ENCODE results near the gene COPS6. TPM values are rescaled to one million over a fixed set of nuclear protein-coding genes. Genes with fewer than 3 reads are reported as not detected.
"Not testable (repeated sequence)": the region's sequence is repeated elsewhere in the genome, so short reads cannot be mapped to it uniquely, and the experiment has no call there.

The COPS6 gene
- polyA plus RNA-seq, 1 of the 3 experiments (the other 2 are of a cell fraction): 435 TPM

GRCh38 chr7:100130220-100130607 lies 41.4 kb downstream of the COPS6 start:
- H3K27ac ChIP-seq (ENCODE audit: low read depth in 2 of 2, low read length in 1 of 2); H3K9me2 ChIP-seq; H3K36me3 ChIP-seq (replicated peaks in 1 of 2; ENCODE audit: control insufficient read depth in 1 of 2, insufficient read depth in 2 of 2, low read length in 1 of 2); H3K27me3 ChIP-seq (ENCODE audit: insufficient read depth); H3K9me3 ChIP-seq; H2AFZ ChIP-seq (ENCODE audit: low read depth); H4K20me1 ChIP-seq (ENCODE audit: insufficient read depth); H3K4me2 ChIP-seq; DNase-seq; H3K9ac ChIP-seq; H3K4me3 ChIP-seq (ENCODE audit: low read depth in 2 of 2, low read length in 1 of 2): not testable (repeated sequence)
- H3K4me1 ChIP-seq (ENCODE audit: control insufficient read depth in 1 of 2, insufficient read depth in 2 of 2, low read depth in 1 of 2, low read length in 1 of 2): peaks cover 10 to 16% of the 10 kb centered on the region in 2 experiments; a peak in 2 of 4 replicates
- H3K79me2 ChIP-seq (ENCODE audit: insufficient read depth): peaks cover 13% of the 10 kb centered on the region; the same call in 1 of the 2 replicates
- POLR2A ChIA-PET: interaction anchor here (0.9 to 3.1 kb wide), 4 partner anchors 16 to 29 kb away, joined by 3 to 19 read pairs (median 8); partner anchors contain the start of genes AP4M1, LAMTOR4 and MCM7
- CTCF ChIA-PET: interaction anchor here (0.6 to 13.6 kb wide), 39 partner anchors 8 to 596 kb away, joined by 3 to 262 read pairs (median 6); partner anchors contain the start of genes AP4M1, CNPY4, GAL3ST4 and GPC2
- H3F3A ChIP-seq (replicated peaks; ENCODE audit: insufficient read depth): peaks cover 34% of the 10 kb centered on the region
- 83% methylated on average over 1 of the region's 1 CpG for WGBS (ENCODE audit: low lambda C conversion rate)

GRCh38 chr7:100130608-100131453 lies 42.1 kb downstream of the COPS6 start:
- Histone ChIP-seq H2AFZ (ENCODE audit: low read depth) (peak overlapping the region; percentile 83), H3F3A (replicated peaks; ENCODE audit: insufficient read depth) (peaks cover 31% of the 10 kb centered on the region), H3K4me2 (peak overlapping the region; percentile 54), H3K4me1 (ENCODE audit: control insufficient read depth in 1 of 2, insufficient read depth in 2 of 2, low read depth in 1 of 2, low read length in 1 of 2) (peaks cover 10% of the 10 kb centered on the region in 2 experiments; a peak in 2 of 4 replicates), H4K20me1 (ENCODE audit: insufficient read depth) (no peaks in the 10 kb centered on the region), H3K9me2 (no peaks in the 10 kb centered on the region), H3K36me3 (replicated peaks in 1 of 2; ENCODE audit: control insufficient read depth in 1 of 2, insufficient read depth in 2 of 2, low read length in 1 of 2) (no peaks in the 10 kb centered on the region), H3K27me3 (ENCODE audit: insufficient read depth) (no peaks in the 10 kb centered on the region), H3K27ac (ENCODE audit: low read depth in 2 of 2, low read length in 1 of 2) (no peak overlapping the region), H3K9me3 (no peaks in the 10 kb centered on the region), H3K79me2 (ENCODE audit: insufficient read depth) (peaks cover 7% of the 10 kb centered on the region; the same call in 1 of the 2 replicates), H3K9ac (no peak overlapping the region), H3K4me3 (ENCODE audit: low read depth in 2 of 2, low read length in 1 of 2) (no peak overlapping the region; a peak in 1 of 4 replicates)
- TF ChIP-seq TEAD4 (IDR thresholded peaks at IDR 0.05; ENCODE audit: borderline replicate concordance, insufficient read depth) (no peak), RFX5 (IDR thresholded peaks at IDR 0.05; ENCODE audit: low read length) (no peak), SMC3 (IDR thresholded peaks at IDR 0.05; ENCODE audit: low read depth, low read length) (peak; percentile 59), CTCF (IDR thresholded peaks at IDR 0.05) (peak; percentile 98), ELF1 (IDR thresholded peaks at IDR 0.05) (no peak), MEF2A (IDR thresholded peaks at IDR 0.05; ENCODE audit: borderline replicate concordance, low read depth) (no peak), NRF1 (IDR thresholded peaks at IDR 0.05; ENCODE audit: low read depth, low read length) (no peak), RAD21 (IDR thresholded peaks at IDR 0.05; ENCODE audit: low read length) (peak; percentile 79), USF1 (IDR thresholded peaks at IDR 0.05; ENCODE audit: borderline replicate concordance, low read depth) (no peak), CHD2 (IDR thresholded peaks at IDR 0.05; ENCODE audit: low read length, partially characterized antibody) (no peak), EZH2phosphoT487 (IDR thresholded peaks at IDR 0.05; ENCODE audit: borderline replicate concordance, low read depth) (no peak), NFIC (IDR thresholded peaks at IDR 0.05; ENCODE audit: borderline replicate concordance) (no peak)
- ChIA-PET CTCF (interaction anchor here (0.6 to 13.6 kb wide), 50 partner anchors 9 to 596 kb away, joined by 3 to 262 read pairs (median 5); partner anchors contain the start of genes AP4M1, CNPY4, GAL3ST4 and GPC2), POLR2A (interaction anchor here (0.7 to 3.1 kb wide), 3 partner anchors 18 to 46 kb away, joined by 3 to 12 read pairs (median 3); partner anchors contain the start of genes AP4M1, LAMTOR4 and MCM7)
- 20% methylated on average over 24 of the region's 24 CpGs for WGBS (ENCODE audit: low lambda C conversion rate)
- DNase-seq: peak; percentile 88

All from SK-N-SH (cell line).